ENCODE results near the gene LYZL1.
"Not testable (repeated sequence)": the region's sequence is repeated elsewhere in the genome, so short reads cannot be mapped to it uniquely, and the experiment has no call there.

LYZL1 gene

DNA sequence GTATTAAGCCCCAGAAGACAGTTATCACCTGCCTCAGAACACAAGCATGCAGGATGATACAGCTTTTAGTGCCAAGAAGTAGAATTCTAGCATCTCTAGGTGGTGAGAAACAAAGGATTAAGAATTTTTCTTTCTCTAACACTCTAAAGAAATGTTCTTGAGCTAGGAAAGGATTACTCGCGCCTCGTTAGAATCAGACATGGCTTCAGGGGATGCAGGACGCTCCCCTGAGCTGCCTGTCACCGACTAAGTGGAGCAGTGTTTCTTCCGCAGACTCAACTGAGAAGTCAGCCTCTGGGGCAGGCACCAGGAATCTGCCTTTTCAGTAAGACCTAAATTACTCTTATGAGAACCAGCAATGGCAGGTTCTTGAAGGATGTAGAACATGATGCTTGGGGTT, at the start of gene LYZL1:
Gene LYZL1, plus strand, starts transcription at position 165 of the 400 bp plus-strand sequence. CDS start 2,798 bp downstream, outside the sequence.
- DNase-seq: not testable (repeated sequence)

DNA sequence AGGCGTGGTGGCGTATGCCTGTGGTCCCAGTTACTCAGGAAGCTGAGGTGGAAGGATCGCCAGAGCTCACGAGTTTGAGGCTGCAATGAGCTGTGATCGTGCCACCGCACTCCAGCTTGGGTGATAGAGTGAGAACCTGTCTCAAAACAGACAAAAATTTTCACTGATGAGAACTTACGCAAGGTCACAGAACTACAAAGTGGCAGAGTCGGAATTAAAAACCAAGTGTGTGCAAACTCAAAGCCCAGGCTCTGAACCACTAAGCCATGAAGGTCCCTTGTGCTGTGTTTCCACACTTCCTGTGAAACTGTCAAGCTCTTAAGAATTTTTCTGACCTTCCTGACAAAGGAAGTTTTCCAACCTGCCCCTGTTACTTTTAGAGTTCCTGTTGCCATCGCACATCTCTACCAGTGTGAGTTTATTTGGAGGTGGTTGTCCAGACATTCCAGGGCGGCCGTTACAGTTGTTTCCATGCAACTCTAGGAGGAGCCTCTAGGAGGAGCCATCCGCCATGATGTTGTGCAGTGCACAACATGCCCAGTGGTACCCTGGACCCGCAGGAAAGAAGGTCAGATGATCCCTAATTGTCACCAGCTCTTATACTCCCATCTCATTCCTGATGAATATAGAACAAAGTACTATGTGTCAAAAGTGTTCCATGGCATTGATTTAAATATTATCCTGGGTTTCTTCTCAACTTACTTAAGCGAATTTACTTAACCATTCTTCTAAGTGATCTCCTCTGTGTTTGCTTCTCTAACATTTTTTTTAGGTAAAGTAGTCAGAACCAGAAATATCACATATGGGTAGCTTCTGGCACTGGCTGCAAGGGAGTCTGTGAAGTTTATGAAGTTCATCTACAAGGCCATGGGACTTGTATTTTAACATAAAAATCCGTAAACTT, 49.0 kb upstream of the LYZL1 start:
- no peak for DNase-seq

DNA sequence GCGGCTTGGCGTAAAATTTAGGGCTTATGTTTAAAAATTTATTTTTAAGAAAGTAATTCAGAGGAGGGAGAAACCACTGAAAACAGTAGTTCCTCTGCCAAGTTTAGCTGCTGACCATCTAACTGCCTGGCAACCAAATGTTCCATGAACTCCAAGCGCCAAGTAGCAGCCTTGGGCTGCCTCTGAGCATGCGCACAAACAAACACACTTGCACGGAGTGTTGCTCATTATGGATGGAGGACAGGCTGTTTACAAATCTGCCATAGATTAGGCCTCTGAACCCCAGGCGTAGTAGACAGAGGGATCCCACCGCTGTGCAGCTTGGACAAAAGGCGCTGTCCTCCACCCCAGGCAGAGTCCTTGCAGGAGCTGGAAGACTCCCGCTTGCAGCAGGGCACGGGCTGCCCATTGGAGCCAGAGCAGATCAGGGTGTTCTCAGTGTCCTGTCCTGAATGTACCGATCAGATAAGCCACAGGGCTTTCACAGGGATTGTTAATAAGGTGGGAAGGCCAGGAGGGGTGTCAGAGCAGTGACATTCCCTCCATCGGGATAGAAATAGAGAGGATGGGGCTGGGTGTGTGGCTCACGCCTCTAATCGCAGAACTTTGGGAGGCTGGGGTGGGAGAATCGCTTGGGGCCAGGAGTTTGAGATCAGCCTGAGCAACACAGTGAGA, 47.7 kb upstream of the LYZL1 start:
- no peak for DNase-seq

DNA sequence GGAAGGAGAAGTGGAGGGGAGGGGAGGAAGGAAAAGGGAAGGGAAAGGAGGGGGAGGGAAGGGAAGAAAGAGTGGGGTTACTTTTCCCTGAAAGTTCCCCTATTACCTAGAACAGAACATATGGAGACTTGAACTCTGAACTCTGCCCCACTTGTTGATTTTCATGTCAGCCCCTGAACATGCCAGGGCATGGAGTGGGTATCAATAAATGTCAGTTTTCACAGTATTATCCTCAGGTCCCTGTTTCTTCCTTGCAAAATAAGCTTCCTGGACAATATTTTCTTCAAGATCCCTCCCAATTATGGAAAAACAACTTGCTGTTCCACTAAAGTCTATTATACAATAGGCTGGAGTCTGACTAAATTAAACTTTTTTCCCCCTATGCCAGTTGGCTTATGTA, 46.9 kb upstream of the LYZL1 start:
- no peak for DNase-seq

- no peak for DNase-seq
Measured at GRCh38 chr10:29243066-29243465, 45.8 kb upstream of the LYZL1 start.

- no peak for DNase-seq
Measured at GRCh38 chr10:29243750-29244149, 45.1 kb upstream of the LYZL1 start.

DNA sequence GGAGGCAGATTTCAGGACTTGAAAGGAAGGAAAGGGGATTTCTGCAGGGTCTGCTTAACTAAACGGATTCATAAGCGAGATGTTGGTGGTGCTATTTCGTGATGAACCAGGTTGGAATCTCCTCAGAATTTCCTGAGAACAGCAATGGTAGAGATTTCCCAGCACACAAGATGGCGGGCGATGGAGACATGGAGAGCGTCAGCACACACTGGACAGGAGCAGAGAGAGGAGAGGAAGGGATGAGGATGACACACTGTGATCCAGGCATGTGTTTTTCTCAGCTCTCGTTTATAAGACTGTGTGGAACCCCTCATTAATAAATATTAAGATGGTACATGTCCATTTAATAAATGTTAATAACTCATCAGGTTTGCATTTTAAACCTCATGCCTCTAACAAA, 43.9 kb upstream of the LYZL1 start:
- DNase-seq: no peak

GRCh38 chr10:29245476-29245875, 43.4 kb upstream of the LYZL1 start:
- DNase-seq: no peak

DNA sequence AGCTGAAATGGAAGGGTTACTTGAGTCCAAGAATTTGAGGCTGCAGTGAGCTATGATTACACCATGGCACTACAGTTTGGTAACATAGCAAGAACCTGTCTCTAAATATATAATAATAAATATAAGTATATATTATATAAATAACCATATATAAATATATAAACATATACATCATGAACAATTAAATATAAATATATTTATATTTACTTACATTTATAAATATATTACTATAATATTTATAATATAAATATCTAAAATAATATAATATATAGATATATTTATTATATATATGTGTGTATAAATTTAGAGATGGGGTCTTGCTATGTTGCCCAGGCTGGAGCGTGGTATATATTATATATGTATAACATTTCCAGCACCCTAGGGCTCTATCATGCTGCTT, 42.4 kb upstream of the LYZL1 start:
- no peak for DNase-seq

DNA sequence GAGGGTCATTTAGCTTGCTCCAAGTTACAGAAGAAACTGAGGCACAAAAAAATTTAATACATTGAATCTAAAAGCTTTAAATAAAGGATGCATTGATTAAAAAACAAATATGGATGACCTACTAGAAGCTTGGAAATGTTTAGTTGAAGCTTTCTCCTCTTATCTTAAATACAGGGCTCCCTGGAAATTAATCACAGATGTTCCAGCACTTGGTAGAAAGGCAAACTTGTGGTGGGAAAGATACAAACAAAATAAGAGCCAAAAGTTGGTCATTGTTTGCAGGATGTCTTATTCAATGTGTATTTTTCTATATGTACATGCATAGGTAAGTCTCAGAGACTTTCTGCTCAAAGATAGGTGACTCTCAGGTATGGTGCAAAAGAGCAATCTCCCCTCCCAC, 40.7 kb upstream of the LYZL1 start:
- DNase-seq: no peak

- DNase-seq: no peak
Measured at GRCh38 chr10:29249018-29249417, 39.9 kb upstream of the LYZL1 start.

DNA sequence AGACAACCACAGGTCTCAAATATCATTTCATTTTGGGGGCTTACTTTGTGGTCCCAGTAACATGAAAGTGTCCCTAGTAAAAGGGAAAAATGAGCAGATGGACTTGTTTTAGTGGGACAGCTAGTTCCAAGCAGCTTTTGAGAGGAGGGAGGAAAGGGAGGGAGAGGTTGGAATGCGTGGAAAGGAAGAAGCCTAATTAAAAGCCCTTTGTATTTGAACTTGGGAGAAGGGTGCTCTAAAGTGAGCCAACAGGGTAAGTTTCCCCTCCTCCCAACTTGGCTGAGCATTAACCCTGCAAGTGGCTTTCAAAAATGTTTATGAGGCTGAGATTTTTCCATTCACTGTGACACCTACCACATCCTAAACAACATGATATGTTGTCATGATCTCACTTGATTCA, 38.8 kb upstream of the LYZL1 start:
- DNase-seq: no peak

- no peak for DNase-seq
Measured at GRCh38 chr10:29252811-29253689, 35.8 kb upstream of the LYZL1 start.

DNA sequence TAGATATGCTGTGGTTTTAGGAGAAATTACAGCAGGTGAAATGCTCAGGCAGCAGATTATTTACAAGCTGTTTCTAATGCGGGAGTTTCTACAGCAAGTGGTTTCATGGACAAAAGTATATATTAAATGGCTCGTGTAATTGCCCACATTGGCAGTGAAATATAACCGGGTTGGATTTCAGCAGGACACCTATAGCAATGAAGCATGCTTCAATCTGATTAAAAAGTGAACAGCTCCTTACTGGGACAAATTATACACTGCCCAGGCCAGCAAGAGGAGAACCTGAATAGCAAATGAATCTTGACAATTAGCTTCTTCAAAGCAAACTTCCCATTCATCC, 35.2 kb upstream of the LYZL1 start:
- no peak for DNase-seq

GRCh38 chr10:29254123-29255046, 34.5 kb upstream of the LYZL1 start:
- no peak for DNase-seq

DNA sequence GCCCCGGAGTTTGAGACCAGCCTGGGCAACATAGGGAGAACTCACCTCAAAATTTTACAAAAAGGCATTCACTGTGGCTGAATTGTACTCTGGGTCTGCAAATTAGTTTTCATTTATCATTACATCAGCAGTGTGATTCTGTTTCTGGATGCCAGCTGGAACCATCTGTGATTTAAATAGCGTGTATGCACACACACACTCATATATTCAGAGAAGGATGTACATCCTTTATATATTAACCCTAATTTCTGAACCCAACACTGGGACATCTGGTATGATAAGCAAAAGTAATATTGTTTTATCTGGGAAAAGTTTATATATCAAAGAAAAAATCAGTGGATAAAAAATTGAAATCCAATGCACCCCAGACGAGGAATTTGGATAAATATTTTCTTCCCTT, 33.8 kb upstream of the LYZL1 start:
- DNase-seq: no peak

DNA sequence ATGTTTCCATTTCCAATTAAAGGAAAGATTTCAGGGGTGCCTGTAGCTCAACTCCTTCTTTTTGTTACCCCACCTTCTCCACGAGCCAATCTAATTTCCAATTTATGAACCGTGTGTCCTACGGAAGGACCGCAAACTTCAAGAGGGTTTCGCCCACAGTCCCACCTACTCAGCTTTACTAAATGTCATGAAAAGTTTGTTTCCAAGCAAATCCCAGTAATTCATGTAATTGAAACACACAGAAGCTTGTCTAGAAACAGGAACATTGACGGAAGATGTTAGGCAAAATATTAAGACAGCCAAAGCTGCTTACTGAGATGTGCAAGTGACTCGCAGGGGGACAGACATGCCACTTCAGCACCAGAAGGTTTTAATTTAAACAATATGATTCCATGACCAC, 32.9 kb upstream of the LYZL1 start:
- no peak for DNase-seq

- DNase-seq: no peak
Measured at GRCh38 chr10:29256586-29256985, 32.3 kb upstream of the LYZL1 start.

DNA sequence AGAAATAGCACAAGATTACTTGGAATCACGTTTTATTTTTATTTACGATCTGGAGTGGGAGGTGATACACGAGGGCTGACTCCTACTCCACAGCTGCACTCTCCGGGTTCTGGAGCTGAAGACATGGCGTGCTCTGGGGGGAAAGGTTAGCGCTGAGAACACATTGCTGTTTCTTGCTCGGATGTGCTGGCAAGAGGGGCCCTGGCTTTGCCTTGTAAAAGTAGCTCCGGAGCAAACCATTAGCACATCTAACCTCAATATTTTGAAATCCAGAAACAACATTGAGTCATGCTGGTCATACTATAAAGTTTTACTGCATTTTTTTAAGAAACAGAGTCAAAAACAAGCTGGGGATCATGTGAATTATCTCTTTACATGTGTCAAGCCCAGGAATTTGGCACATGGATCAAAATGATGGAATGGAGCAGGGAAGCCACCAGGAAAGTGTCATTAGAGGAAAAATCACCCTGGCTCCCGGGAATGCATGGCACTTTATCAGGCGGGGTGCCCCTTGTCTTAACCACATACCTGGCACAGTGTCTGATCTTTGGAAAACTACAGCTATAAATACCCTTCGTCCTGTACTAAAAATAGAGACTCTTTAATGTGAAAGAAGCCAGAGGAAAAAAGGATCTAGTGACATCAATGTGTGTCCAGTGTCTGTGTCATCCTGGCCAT, 31.6 kb upstream of the LYZL1 start:
- no peak for DNase-seq

- DNase-seq: no peak
Measured at GRCh38 chr10:29257784-29258135, 31.1 kb upstream of the LYZL1 start.

- DNase-seq: no peak
Measured at GRCh38 chr10:29259498-29259897, 29.4 kb upstream of the LYZL1 start.

DNA sequence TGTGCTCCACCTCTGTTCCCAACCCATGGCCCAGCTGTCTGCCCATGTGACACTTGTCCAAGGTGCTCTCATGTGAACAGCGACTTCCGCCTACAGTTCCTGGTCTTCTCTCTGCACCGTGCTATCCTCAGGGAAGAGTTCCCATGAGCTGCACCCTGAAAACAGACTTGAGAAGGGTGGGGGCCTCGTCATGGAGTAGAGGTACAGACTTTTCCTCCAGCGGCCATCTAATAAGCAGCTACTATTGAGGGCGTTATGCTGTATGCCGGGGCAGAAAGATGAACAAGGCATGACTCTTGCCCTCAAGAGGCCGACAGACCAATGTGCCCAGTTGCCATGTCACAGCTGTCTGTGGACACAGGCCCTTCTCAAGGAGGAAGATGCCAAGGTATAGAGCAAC, 25.4 kb upstream of the LYZL1 start:
- no peak for DNase-seq
